GM19455 (cell line): ENCODE data around the gene HNMT.
"Not testable (repeated sequence)": the region's sequence is repeated elsewhere in the genome, so short reads cannot be mapped to it uniquely, and the experiment has no call there.

ENCODE experiments used
- ATAC-seq: cut with Tn5 transposase; IDR thresholded peaks from one replicate; pipeline ENCODE4 v1.9.1; 2021; ENCODE audit not compliant: unreplicated experiment

The HNMT gene

GRCh38 chr2:137973280-137973679, 9.0 kb downstream of the HNMT start:
- no peak for ATAC-seq

GRCh38 chr2:137975280-137976271, 11.3 kb downstream of the HNMT start:
- ATAC-seq: no peak

GRCh38 chr2:137976274-137976673, 12.0 kb downstream of the HNMT start:
- no peak for ATAC-seq

GRCh38 chr2:137977790-137978189, 13.5 kb downstream of the HNMT start:
- no peak for ATAC-seq

GRCh38 chr2:137980459-137980858, 16.2 kb downstream of the HNMT start:
- ATAC-seq: no peak

GRCh38 chr2:137981112-137981656, 16.9 kb downstream of the HNMT start:
- ATAC-seq: no peak

GRCh38 chr2:137983581-137983980, 19.3 kb downstream of the HNMT start:
- no peak for ATAC-seq

- ATAC-seq: no peak
Observed at GRCh38 chr2:137986268-137986667, 22.0 kb downstream of the HNMT start.

- no peak for ATAC-seq
Observed at GRCh38 chr2:137987011-137987410, 22.7 kb downstream of the HNMT start.

GRCh38 chr2:137991078-137991477, 26.8 kb downstream of the HNMT start:
- ATAC-seq: no peak

- no peak for ATAC-seq
Observed at GRCh38 chr2:137992039-137992646, 27.9 kb downstream of the HNMT start.

GRCh38 chr2:137993715-137994476, 29.6 kb downstream of the HNMT start:
- ATAC-seq: not testable (repeated sequence)

- not testable (repeated sequence) for ATAC-seq
Observed at GRCh38 chr2:137995368-137995767, 31.1 kb downstream of the HNMT start.

- ATAC-seq: not testable (repeated sequence)
Observed at GRCh38 chr2:137996158-137996557, 31.9 kb downstream of the HNMT start.

GRCh38 chr2:137997733-137998132, 33.5 kb downstream of the HNMT start:
- no peak for ATAC-seq

- no peak for ATAC-seq
Observed at GRCh38 chr2:137998503-137998902, 34.2 kb downstream of the HNMT start.

GRCh38 chr2:137999273-137999672, 35.0 kb downstream of the HNMT start:
- no peak for ATAC-seq

- no peak for ATAC-seq
Observed at GRCh38 chr2:138000009-138000408, 35.7 kb downstream of the HNMT start.

- ATAC-seq: no peak
Observed at GRCh38 chr2:138000796-138001195, 36.5 kb downstream of the HNMT start.

GRCh38 chr2:138003411-138003810, 39.1 kb downstream of the HNMT start:
- no peak for ATAC-seq

GRCh38 chr2:138007431-138007830, 43.2 kb downstream of the HNMT start:
- ATAC-seq: no peak
